ENCODE data around the gene RAPSN.

Gene RAPSN

DNA sequence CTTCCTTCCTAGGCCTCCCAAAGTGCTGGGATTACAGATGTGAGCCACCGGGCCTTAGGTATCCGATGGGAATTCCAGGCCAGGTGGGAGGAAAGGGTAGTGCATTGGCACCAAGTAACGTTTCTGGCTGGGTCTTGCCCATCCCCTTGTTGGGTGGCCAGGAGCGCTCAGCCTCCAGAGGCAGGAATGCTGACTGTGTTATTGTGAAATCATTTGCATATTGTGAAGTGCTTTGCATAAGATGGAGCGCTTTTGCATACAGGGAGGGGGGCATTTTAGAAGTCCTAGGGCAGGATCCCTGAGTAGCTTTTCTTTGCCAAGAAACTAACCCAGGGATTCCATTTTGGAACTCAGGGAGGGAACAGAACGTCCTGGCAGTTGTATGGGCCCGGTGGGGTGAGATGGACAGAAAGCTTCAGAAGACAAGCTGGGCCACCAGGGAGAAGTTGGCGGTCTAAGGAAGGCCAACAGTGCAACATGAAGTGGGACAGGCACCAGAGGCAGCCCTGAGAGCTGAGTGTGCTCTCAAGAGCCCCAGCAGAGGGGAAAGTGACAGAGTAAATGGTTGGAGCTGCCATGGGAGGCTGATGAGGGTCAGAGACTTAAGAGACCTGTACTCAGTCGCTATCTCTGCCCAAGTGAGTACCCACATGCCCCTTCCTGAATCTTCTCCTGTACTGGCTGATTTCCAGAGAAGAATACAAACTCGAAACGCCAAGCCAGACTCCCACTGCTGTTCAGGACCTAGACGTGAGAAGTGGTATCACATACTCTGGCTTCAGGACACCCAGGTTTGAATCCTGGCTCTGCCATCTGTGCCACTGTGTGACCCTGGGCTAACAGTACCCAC, 41.8 kb downstream of the RAPSN start:
- DNase-seq = no peak

DNA sequence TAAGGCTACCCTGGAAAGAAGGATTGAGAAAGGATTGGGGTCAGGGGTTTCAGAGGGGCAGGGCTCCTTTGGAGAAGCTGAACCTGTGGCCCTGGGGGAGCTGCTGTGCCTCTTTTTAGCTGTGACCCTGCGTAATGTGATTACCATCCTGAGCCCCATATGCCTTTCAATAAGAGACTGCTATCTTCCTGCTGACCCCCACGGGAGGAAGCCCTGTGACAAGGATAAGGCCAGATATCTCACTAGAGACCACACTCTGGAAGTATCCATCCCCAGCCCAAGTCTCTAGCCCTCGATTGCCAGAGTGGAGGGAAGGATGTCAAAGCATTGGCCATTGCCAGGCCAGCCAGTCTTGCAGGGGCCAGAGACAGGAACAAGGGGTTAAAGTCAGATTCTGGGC, 45.4 kb downstream of the RAPSN start:
- DNase-seq = no peak

DNA sequence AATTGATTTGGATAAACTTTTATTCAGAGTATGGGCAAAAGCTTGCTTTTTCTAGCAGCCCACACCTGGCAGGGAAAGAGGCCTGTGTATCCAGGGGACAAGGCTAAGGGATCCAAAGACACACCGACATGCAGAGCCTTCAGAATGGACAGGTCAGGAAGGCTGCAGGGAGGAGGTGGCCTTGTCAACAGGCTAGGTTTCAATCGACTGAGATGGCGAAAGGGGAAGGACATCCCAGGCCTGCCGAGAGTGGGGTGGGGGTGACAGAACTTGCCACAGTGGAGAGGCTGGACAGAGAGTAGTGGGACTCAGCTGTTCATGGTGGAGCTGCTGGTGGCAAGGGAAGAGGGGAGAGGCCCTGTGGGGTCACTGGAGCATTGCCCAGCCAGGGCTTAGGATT, 45.8 kb downstream of the RAPSN start:
- DNase-seq = no peak

DNA sequence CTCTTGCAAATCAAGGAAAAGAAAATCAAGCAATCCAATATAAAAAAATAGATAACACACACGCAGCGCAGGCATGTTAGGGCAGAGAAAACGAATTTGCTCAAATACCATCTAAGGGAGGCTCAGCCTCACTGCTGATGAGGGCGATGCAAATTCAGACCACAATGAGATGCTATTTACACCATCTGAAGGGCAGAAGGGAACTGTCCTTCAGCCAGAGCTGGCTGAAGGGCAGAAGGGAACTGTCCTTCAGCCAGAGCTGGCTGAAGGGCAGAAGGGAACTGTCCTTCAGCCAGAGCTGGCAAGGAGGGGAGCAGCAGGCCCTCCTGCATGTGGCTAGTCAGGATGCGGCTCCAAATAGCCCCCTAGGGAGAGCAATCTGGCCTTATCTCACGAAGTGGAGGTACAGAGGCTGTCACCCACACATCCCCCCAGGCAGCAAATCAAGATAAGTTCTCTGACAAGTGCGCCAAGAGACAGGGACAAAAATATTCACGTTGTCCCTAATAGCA, 48.1 kb downstream of the RAPSN start:
- DNase-seq = no peak

DNA sequence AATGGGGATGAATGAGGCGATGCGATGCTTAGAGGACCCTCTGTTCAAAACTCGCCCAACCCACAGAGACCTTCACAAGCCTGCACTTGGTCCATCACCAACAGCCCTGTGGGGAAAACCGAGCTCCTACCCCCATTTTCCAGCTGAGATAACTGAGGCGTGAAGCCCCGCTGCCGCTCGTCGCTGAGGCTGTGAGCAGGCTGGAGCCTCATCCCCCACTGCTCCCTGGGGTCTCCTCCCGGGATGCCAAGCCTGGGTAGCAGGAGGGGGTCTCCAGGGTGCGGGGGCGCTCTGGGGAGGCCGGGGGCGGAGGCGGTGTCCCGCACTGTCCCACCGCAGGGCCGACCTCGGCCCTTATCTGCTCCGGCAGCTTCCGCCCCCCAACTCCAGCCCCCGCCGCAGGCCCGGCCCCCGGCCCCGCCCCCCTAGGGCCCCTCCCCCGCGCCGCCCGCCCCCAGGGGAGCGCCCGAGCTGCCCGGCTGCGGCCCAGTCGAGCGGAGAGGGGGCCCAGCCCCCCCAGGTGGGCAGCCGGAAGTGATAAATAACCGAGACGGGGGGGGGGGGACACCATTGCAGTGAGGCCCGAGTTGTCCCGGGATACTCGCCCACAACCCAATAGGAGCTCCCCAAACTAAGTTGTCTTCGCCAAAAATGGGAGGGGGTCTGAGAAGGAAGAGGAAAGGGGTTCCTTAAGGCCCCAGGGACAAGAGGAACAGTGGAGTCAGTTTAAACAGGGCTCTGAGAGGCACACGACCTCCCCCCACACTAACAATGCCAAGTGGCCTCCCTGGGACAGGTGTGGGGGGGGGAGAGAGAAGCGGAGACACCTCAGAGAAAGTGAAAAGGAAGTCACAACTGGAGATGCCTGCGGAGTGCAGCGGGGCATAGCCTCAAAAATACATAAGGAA, 48.8 kb downstream of the RAPSN start:
- no peak for DNase-seq

DNA sequence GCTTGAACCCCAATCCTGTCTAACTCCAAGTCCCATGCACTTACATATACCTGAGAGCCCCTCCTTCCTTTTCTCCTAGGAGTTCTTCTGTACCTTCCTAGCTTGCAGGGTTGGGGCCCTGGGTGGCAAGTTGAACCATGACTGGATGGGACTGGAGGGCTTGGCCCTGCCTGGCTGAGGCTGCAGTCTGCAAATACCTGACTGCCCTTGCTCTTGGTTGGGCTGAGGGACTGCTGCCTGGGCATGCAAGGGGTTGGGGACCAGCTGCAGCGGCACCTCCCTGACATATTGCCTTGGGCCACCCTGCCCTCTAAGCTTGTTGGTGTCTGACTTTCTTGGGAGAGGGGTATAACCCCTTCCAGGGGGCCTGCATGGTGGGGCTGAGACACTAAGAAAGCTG, 50.4 kb downstream of the RAPSN start:
- DNase-seq = no peak

DNA sequence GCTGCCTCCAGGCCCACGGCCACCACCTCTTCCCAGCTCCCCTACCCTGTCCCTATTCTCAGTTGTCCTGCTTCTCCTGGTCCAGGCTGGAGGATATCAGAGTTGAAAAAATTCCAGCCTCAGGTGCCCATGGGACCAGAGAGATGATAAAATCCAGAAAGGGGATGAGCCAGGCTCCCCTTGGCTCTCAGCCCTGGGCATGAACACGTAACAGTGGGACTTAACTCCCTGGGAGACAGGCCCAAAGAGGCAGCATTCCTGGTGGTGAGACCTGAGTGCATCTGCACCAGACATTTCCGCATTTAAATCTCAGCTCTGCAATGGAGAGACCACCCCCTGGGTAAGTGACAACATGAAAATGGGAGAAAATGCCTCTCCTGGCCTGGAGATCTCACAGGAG, 50.9 kb downstream of the RAPSN start:
- no peak for DNase-seq

DNA sequence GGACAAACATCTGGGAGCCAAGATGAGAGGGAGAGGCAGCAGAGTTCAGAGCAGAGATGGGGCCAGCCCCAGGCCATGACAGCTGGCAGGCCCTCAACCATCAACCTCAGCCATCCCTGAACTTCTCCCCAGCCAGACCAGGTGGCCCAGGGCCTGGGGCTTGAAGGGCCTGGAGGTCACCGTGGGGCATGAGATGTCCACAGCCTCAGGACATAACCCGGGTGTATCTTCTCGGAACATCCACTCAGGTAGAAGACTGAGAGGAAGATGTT, 53.0 kb downstream of the RAPSN start:
- DNase-seq = no peak

DNA sequence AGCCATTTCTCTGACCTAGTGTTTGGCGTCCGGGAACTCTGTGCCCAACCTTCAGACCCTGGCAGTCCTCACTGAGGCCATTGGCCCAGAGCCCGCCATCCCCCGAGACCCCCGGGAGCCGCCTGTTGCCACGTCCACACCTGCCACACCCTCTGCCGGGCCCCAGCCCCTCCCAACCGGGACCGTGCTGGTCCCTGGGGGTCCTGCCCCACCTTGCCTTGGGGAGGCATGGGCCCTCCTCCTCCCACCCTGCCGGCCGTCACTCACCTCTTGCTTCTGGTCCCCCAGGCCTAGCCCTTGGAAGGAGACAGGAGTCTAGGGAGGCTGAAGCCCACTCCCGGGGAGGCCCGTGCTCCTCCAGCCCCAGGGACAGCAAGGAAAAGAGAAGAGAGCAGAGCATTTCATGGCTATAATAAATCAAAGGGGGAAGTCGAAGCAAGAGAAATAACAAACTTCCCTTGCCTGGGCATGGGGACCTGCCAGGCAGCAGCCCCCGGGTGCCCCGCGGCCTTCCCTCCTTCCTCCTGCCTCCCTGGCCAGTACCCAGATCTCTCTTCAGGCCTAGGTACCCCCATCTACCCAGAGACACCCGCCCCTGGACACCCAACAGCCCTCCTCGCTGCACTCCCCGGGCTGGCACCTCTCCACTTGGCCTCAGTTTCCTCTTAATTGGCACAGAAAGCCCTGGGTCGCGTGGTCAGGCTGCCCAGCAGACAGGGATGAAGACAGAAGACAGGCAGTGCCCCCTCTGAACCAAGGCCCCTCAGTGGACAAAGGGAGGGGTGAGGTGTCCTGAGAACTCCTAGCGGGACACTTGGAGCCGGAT, 53.5 kb downstream of the RAPSN start:
- DNase-seq = no peak

DNA sequence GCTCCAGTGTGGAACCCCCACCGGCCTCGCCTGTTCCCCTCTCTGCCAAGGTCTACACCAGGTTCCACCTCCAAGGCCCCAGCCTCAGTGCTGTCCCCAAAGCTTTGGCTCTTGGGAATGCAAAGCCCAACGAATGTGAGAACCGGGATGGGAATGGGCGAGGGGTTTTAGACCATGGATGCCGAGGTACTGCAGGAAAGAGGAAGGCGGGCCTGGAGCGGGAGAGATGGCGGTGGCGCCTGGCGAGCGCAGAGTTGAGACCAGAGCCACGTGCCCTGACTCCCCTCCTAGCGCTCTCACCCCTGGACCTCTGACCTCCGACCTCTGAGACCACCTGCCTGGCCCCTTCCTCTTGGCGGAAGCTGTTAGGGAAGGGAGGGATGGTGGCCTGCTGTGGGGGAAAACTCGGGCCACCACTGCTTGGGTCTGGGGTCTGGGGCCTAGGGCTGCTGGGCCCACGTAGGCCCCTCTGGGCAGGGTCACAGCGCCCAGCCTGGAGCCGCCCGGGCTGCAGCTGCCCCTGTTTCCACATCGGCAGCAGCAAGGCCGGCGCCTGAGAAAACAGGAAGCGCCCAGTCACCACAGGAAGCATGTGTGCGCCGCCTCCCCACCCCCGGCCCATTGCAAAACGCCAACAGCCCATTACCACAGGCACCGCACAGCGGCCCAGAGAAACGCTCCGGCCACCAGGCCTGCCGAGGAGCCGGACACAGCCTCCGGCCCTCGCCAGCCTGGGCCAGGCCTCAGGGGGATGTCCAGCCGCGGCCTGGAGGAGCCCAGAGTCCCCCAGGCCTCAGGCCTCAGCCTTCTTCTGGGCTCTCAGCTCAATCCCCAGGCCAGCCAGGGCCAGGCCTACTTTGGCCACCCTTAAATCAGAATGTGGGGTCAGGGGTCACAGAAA, 54.4 kb downstream of the RAPSN start:
- DNase-seq = no peak

DNA sequence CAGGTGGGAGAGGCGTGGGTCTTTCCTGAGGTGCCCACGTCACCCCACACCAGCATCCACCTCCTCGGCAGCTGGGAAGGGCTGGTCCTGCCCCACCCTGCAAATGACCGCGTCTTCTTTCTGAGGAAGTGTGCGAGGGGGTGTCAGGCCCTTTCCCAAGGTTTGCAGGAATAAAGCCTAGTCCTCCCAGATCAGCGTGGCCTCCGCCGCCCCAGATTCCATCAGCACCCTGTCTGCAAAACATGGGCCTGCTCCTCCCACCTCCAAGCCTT, 55.0 kb downstream of the RAPSN start:
- no peak for DNase-seq

DNA sequence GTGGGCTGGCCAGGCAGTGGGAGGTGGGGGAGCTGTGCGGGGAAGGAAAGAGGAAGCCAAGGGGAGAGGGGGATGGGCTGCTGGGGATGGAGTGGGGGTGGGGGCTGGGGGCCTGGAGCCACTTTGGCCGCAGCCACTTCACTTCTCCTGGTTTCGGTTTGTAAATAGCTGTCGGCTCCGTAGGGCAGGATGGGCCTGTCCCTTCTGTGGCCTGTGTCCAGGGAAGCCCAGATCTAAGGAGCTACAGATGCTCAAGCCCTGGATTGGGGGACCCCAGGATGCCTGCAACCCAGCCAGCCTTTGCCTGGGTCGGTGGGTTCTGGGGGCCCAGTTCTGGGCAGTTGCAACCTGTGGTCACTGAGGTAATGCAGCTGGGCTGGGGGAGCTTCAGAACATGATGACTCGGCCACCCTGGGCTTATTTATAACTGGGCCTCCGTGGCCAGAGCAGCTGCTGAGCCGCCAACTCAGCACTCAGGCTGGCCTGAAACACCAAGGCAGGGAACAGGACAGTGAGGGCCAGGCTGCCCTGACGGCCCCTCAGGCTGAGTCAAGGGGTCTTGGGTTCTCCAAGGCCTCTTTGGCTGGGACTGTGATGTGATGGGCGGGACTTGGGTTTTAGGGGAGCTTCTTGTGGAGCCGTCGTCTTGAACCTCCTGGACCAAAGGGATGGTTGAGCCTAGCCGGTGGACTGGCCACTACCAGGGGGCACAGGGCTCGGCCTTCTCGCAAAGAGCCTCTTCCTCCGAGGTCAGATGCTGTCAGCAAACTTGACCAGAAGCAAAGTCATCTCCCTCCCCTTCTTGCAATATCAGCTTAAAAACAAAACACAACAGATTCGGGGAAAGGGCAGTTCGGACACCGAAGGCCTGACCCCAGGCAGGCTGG, 55.5 kb downstream of the RAPSN start:
- no peak for DNase-seq

DNA sequence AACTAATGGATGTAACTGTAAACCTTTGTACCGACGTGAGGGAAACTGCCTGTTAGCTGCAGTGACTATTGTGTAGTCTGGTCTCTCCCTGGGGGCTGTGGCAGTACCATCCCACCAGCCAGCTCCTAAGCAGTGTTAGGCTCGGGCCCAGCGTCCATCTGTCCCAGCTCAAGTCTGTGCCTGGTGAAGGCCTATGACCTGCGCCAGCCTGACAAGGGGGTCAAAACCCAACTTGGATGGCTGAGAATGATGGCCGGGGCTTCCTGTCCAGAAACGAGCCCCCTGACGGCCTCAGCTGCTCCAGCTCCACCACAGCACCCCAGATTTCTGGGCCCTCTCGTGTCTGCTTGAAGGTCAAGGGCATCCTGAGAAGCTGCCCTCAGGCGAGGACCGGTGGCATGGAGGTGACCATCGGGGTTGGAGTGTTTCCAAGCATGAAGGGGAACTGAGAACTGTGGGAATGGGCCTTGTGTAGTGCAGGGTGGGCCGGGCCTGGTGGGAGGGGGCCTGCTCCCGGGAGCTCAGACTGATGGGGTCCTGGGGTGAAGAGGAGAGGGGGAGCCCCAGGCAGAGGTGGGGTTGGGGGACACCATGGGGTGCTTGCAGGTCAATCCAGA, 56.3 kb downstream of the RAPSN start:
- DNase-seq = no peak

DNA sequence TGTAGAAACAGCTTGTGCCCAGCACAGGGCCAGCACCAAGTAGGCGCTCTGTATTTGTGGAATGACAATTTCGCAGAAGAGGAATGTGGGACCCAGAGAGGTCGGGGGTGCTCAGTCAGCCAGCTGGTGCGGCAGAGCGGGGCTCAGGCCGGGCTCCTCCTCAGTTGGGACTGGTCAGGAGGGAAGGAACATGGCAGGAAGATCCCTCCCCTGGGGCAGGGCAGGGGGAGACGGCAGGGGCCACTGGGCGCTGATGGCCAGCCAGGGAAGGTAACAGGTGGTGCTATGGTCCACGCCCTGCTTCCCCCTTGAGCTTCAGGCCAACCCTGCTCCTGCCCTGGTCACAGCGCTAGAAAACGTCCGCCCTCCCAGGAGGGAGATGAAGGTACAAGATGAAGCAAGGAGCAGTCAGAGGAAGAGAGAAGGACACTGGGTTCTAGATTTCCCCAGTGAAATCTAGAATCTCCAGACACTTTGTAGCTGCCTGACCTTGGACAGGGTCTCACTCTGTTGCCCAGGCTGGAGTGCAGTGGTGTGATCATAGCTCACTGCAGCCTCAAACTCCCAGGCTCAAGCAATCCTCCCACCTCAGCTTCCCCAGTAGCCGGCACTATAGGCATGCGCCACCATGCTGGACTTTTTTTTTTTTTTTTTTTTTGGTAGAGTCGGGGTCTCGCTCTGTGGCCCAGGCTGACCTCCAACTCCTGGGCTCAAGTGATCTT, 57.1 kb downstream of the RAPSN start:
- DNase-seq = no peak

DNA sequence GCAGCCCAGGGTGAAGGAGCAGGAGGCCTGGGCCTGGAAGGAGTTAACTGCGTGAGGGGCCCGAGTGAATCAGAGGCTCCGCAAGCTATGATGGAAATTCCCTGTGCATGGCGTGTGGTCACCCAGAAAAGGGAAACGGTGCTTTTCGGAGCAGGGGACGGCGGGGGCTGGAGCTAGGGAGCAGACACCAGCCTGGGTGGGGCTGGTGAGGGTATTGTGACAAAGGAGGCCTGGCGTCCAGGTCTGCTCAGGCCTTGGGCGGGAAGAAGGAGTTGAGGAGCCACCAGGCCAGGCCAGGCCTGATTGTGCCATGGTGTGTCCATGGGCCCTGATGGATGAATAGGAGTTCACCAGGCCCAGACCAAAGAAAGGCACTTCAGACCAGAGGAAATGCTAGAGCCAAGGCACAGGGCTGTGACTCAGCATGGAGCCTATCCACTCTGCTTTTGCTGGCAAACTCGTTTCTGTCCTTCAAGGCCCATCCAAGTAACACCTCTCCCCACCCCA, 57.8 kb downstream of the RAPSN start:
- no peak for DNase-seq

DNA sequence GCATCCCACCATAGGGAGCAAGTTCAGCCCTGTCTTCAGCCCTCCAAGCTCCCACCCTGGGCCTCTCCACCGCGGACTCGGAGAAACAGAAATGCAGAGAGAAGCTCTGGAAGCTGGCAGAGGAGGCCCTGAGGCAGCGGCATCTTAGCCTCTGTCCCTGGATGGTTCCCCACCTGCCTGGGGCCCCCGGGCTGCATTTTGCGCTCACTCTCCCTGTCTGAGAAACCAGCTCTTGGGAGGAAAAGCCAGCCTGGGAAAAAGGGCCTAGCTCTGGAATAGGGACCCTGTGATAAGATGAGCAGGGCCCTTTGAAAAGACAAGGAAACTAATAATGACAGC, 58.5 kb downstream of the RAPSN start:
- DNase-seq = no peak

DNA sequence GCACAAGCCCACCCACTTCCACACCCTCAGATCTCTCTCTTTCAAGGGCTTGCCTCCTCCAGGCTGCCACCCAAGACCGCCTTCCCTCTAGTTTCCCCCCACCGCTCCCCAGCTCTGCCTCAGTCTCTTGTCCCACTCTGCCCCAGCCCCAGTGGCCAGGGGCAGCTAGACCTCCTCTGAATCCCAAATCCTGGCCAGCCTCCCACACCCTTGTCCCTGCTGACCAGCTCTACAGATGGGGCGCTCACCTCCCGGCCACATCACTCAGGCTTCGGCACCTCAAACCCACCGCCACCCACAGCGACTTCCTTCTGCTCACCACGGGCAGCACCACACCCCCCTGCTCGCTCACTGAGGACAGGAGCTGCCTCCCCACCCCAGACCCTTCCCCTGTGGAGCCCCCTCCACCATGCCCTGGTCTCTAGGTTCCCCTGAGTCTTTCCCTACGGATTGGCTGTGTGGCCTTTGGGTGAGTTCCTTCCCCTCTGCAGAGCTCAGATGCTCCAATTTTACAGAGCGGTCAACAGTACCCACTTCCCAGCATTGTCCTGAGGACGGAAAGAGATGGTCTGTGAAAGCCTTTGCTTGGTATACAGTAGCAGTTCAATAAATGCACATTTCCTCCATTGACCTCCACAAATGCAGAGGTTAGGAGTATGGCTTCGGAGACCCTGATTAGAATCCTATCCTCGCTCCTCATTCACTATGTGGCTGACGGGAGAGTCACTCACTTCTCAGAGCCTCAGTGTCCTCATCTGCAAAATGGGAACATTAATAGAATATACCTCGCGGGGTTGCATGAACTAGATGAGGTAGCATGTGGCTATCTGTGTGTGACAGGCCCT, 59.1 kb downstream of the RAPSN start:
- DNase-seq = no peak

DNA sequence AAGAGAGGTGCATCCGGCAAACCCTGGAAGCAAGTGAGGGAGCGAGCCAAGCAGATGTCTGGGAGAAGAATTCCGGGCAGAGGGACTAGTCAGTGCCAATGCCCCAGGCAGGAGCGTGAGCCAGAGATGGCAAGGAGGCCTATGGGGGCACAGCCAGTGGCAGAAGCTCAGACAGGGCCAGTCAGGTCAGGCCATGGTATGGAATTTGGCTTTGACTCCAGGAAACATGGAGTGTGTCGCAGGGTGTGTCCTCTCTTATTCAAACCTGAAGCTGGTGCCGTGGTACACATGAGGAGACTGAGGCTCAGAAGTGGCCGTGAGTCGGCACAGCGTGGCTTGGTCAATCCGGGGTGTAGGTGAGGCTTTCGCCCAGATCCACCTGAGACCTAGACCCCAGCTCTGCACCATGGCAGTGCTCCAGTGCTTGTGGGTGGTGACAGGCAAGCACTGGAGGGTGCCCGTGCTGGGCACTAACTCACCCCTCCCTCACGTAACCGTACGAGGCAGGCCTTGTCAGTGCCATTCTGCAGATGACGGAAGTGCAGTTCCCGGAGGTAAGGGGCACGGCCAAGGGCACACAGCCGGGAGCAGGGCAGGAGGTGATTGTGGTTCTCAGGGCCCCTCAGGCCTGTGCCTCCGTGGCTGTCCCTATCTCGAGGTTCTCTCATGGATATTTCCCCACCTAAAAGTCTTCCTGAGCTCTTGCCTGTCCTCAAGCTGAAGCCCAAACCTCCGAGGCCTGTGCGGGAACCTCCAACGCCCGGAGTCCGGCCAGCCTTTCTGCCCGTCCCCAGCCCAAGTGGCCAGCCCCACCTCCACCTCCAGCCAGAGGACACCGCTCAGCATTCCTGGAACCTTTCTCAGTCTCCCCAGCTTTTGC, 60.0 kb downstream of the RAPSN start:
- no peak for DNase-seq
